Measurements from ENCODE around the gene THSD8. TPM values are rescaled to one million over a fixed set of nuclear protein-coding genes. Genes with fewer than 3 reads are reported as not detected.

THSD8 gene
- total RNA-seq, 2 donors from 2014 or later, result 0.85 to 3.0 TPM

DNA sequence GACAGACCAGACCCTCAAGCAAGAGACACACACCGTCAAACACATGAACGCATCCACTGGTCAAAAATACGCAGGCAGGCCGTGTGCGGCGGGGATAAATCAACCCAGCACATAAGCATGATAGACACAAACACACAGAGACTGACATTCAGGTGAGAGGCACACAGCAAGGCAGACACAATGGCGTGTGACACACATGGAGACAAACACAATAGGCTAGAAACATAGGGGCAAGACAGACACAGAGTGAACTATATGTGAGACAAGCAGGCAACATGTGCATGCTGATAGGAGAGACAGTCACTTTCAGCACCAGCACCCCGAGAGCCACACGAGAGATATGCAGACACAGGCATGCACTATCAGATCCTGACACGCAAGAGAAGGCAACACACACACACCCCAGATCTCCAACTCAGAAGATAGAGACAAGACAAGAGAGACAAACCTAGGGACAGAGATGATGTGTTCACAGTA lies 17.4 kb upstream of the THSD8 start:
- Mint-ChIP-seq H3K27me3 (no peaks in the 10 kb centered on the region), H3K27ac (no peak overlapping the region), H3K4me1 (peaks cover 22% of the 10 kb centered on the region), H3K4me3 (no peak overlapping the region), H3K36me3 (ENCODE audit: low read depth) (no peaks in the 10 kb centered on the region)
- DNase-seq (peak in 1 of 3 donors; percentile 19), ATAC-seq (peak; percentile 4)
- no peaks in the 10 kb centered on the region for H3K9me3 ChIP-seq (ENCODE audit: control insufficient read depth, low read length, poor library complexity, severe bottlenecking)

GRCh38 chr19:12784871-12785430 lies 16.9 kb upstream of the THSD8 start:
- ATAC-seq (no peak), DNase-seq (peak in 1 of 3 donors; percentile 27)
- H3K4me1 Mint-ChIP-seq, result peaks cover 21% of the 10 kb centered on the region
- no peaks in the 10 kb centered on the region for H3K36me3 Mint-ChIP-seq (ENCODE audit: low read depth)
- H3K4me3 Mint-ChIP-seq, result no peak overlapping the region
- no peak overlapping the region for H3K27ac Mint-ChIP-seq
- no peaks in the 10 kb centered on the region for H3K9me3 ChIP-seq (ENCODE audit: control insufficient read depth, low read length, poor library complexity, severe bottlenecking)
- no peaks in the 10 kb centered on the region for H3K27me3 Mint-ChIP-seq

DNA sequence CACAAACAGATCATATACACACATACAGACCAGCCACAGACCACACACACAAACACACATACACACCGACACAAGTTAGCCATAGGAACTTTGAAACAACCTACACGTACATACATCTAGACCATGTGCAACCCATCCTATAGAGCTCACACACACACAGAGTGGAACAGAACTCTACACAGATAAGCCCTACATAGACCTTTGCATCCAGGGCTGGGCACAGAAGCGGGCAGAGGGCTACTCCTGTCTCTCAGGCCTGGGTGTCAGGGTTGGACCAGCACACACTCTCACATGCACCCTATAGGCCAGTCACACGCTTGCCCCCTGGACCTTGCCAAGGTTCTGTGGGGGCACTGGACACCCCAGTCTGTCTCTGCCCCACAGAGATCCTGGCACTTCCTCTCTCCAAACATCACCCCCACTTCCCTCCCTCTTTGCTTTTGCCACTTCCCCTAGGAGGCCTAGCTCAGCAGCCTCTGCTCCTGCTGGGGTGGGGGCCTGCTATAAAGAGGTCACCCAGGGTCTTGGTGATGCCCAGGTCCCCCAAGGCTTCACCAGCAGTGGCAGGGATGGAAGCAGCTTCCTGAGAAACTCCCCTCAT lies 16.3 kb upstream of the THSD8 start:
- ATAC-seq, result no peak
- Mint-ChIP-seq H3K27ac (no peak overlapping the region), H3K4me1 (peaks cover 25% of the 10 kb centered on the region), H3K27me3 (no peaks in the 10 kb centered on the region), H3K36me3 (ENCODE audit: low read depth) (no peaks in the 10 kb centered on the region), H3K4me3 (no peak overlapping the region)
- no peaks in the 10 kb centered on the region for H3K9me3 ChIP-seq (ENCODE audit: control insufficient read depth, low read length, poor library complexity, severe bottlenecking)
- DNase-seq, result no peak

DNA sequence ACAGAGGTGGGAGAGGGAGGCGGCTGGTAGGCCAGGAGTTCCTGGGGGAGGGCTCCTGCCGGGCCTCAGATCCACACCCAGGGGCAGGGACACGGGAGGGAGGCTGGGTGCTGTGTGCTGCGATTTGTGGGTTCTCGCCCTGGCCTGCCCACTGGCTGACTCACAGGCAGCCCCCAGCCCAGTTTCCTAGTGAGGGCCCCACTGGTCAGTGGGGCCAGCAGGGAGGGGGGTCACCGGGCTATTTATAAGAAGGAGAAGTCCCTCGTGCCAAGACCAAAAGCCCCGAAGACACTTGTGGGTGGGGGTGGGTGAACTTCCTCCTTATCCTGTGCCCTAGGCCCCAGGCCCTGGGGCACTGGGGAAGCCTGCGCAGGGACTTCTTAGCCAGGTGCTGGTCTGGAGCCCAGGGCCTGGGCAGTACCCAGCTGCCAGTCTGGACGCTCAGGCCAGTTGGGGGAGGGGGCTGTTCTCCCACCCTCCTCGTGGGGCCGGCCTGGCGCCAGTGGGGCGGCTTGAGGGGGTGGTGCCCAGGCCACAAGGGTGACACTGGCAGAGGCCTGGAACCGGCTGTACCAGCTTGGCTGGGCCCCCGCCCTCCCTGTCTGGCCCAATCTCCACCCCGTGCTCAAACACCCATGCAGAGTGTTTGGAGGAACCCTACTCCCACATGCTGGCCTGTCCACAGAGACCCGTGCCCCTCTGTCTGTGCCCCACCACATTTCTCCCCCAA lies 15.6 kb upstream of the THSD8 start:
- Mint-ChIP-seq H3K27ac (no peak overlapping the region), H3K27me3 (no peaks in the 10 kb centered on the region), H3K36me3 (ENCODE audit: low read depth) (no peaks in the 10 kb centered on the region), H3K4me1 (peaks cover 33% of the 10 kb centered on the region), H3K4me3 (no peak overlapping the region)
- ATAC-seq, result no peak
- no peak for DNase-seq
- no peaks in the 10 kb centered on the region for H3K9me3 ChIP-seq (ENCODE audit: control insufficient read depth, low read length, poor library complexity, severe bottlenecking)

- peak overlapping the region; percentile 98 for H3K27ac Mint-ChIP-seq
Measured at GRCh38 chr19:12786952-12787351, 14.9 kb upstream of the THSD8 start.

GRCh38 chr19:12787458-12787857 lies 14.4 kb upstream of the THSD8 start:
- no peak overlapping the region for H3K4me3 Mint-ChIP-seq
- no peaks in the 10 kb centered on the region for H3K9me3 ChIP-seq (ENCODE audit: control insufficient read depth, low read length, poor library complexity, severe bottlenecking)
- peak overlapping the region; percentile 98 for H3K27ac Mint-ChIP-seq
- no peak for DNase-seq
- no peak for ATAC-seq
- no peaks in the 10 kb centered on the region for H3K27me3 Mint-ChIP-seq
- H3K4me1 Mint-ChIP-seq, result peaks cover 23% of the 10 kb centered on the region
- peaks cover 2% of the 10 kb centered on the region for H3K36me3 Mint-ChIP-seq (ENCODE audit: low read depth)

More at GRCh38 chr19:12786952-12787351, 14.9 kb upstream of the THSD8 start:
- Mint-ChIP-seq H3K27me3 (no peaks in the 10 kb centered on the region), H3K4me1 (peaks cover 27% of the 10 kb centered on the region), H3K4me3 (no peak overlapping the region), H3K36me3 (ENCODE audit: low read depth) (no peaks in the 10 kb centered on the region)
- DNase-seq (no peak), ATAC-seq (no peak)
- no peaks in the 10 kb centered on the region for H3K9me3 ChIP-seq (ENCODE audit: control insufficient read depth, low read length, poor library complexity, severe bottlenecking)

DNA sequence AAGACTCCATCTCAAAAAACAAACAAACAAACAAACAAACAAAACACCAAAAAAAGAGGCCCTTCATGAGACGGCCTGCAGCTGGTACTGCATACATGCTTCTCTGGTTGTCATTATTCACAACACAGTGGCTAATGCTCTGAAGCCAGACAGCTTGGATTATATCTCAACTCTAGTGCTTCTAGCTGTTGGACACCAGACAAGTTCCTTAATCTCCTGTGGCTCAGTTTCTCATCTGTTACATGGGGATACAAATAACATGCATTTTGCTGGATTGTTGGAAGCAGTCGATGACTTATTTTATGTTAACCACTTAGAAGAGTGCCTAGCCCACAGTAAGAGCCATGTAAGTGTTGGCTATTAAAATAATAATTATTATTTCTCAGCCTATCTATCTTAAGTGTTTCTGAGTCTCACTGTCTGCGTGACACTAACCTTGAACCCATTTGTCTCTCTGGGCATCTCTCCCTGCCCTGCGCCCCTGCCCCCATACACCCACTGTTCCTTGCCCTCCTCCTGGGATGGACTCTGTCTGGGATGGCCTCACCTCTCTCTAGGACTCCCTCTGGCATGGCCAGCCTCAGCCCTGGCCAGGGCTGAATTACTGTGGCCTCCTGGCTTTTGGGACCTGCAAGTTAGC lies 13.7 kb upstream of the THSD8 start:
- DNase-seq (no peak), ATAC-seq (no peak)
- Mint-ChIP-seq H3K36me3 (ENCODE audit: low read depth) (peaks cover 2% of the 10 kb centered on the region), H3K4me1 (peaks cover 23% of the 10 kb centered on the region), H3K27me3 (no peaks in the 10 kb centered on the region), H3K4me3 (no peak overlapping the region), H3K27ac (peak overlapping the region; percentile 98)
- H3K9me3 ChIP-seq (ENCODE audit: control insufficient read depth, low read length, poor library complexity, severe bottlenecking), result no peaks in the 10 kb centered on the region

DNA sequence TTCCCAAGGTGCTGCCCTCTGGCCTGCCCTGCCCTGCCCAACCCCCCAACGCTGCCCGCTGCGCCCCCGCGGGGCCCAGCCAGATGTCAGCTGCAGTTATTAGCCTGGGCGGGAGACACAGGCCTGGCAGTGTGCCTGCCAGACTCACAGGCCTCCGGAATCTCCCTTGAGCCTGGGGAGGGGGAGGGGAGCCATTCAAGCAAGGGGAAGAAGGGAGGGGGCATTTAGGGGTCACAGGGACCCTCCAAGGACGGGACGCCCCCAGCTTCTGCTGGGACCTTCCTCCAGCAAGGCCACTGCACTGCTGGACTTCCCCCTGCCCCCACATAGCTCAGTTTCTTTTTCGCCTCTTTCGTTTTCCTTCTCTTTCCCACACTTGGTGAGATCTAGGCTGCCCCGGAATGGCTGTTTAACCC lies 13.2 kb upstream of the THSD8 start:
- Mint-ChIP-seq H3K27me3 (no peaks in the 10 kb centered on the region), H3K4me1 (peaks cover 24% of the 10 kb centered on the region), H3K27ac (peak overlapping the region; percentile 98), H3K36me3 (ENCODE audit: low read depth) (peaks cover 5% of the 10 kb centered on the region), H3K4me3 (peak overlapping the region; percentile 87)
- H3K9me3 ChIP-seq (ENCODE audit: control insufficient read depth, low read length, poor library complexity, severe bottlenecking), result no peaks in the 10 kb centered on the region
- ATAC-seq (no peak), DNase-seq (peak; percentile 52 to 63 (median 53))

DNA sequence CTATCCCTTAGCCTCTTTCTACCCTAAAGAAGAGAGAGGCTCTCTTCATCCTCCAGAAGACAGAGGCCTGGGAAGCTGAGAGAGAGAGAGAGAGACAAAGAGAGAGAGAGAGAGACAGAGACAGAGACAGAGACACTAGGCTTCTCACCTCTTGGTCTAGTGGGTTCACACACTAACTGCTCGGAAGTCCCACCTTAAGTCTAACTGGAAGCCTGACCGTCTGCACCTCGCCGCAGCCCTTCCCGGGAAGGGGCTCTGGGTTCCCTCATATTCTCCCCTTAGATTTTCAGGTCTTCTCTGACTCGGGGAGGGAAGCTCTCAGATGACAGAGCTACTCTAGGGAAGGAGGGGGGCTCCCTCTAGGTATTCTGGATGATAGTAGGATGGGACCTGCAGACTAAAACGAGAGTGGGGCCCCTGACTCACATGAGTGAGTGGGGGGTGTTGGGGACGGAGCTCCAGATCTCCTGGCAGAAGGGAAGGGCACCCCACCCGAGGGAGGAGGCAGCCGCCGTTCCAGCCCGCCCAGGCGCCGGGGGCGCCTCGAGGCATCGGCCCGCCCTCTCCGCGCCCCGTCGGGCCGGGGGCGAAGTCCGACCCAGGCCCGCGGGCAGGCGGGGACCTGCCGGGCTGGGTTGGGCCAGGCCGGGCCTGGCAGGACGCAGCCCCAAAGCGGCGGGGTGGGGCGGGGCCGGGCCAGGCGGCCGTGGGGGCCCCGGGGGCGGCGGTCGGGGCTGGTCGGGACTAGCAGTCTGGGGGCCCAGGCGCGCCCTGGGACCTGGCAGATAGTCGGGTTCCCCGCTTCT lies 12.6 kb upstream of the THSD8 start:
- no peaks in the 10 kb centered on the region for H3K9me3 ChIP-seq (ENCODE audit: control insufficient read depth, low read length, poor library complexity, severe bottlenecking)
- Mint-ChIP-seq H3K4me3 (peak overlapping the region; percentile 98), H3K36me3 (ENCODE audit: low read depth) (peaks cover 5% of the 10 kb centered on the region), H3K27me3 (no peaks in the 10 kb centered on the region), H3K4me1 (peaks cover 27% of the 10 kb centered on the region), H3K27ac (peak overlapping the region; percentile 98)
- DNase-seq, result no peak
- ATAC-seq, result no peak

DNA sequence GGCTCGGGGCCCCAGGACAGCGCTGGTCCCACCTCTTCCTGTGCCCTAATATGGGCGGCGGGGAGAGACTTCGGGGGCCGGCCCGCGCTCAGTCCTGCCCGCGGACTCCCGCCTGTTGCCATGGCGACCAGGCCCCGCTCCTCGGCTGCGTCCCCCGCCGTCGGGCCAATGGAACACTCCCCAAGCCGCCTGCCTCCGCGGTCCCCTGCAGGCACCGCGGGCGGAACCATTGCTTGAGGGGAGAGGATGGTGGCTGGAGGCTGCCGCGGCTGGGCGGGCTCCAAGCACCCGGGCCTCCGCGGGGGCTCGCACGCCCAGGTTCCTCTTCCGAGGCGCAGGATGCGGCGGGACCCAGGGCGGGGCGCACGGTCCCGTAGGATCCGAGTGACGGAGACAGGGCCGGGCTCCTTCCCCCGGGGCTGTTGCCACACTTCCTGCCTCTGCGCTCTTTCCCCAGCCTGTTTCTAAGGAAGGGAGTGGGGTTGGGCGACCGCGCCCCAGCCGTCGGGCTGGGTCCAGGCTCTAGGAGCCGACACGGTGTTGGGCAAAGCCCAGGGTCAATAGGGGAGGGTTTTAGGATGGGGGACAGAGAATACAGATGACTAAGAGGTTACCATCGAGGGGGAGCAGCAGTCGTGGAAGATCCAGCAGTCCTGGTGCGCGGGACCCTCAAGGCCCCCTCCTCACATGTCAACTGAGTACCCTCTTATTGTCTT lies 11.8 kb upstream of the THSD8 start:
- Mint-ChIP-seq H3K4me3 (peak overlapping the region; percentile 98), H3K27me3 (no peaks in the 10 kb centered on the region), H3K27ac (peak overlapping the region; percentile 99), H3K36me3 (ENCODE audit: low read depth) (peaks cover 5% of the 10 kb centered on the region), H3K4me1 (peaks cover 31% of the 10 kb centered on the region)
- no peaks in the 10 kb centered on the region for H3K9me3 ChIP-seq (ENCODE audit: control insufficient read depth, low read length, poor library complexity, severe bottlenecking)
- DNase-seq, result peak; percentile 86 to 89 (median 86)
- ATAC-seq, result peak; percentile 41

DNA sequence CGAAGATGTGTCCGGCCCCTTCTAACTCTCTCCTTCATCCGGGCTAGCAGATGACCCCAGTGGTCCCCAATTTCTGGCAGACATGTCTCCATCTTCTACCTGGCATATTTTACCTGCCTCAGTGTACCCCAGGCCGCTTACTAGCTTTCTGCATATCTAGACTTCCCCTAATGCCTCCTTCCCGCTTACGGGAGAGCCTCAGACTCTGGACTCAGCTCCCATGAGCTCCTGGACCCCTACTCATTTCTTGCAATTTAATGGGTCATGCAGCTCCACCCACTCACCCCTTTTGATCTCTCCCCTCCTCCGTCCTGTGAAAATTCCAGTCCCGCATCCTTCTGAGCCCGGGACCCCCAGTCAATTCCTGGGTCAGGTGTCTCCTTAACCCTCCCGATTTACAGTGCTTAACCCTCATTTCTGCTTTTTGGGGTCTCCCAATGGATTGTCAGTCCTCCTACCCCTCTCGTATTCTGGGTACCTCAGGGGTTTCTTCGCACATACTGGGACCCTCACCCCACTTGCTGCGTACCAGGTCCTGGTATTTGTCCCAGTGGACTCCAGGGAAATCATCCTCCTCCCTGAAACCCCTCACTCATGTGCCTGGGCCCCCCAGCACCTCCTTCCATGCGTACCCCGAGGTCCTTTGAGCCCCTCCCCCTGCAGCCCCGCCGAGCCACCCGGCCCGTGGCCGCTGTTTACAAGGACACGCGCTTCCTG lies 11.1 kb upstream of the THSD8 start:
- peaks cover 33% of the 10 kb centered on the region for H3K4me1 Mint-ChIP-seq
- peaks cover 5% of the 10 kb centered on the region for H3K36me3 Mint-ChIP-seq (ENCODE audit: low read depth)
- peak overlapping the region; percentile 99 for H3K27ac Mint-ChIP-seq
- peak overlapping the region; percentile 98 for H3K4me3 Mint-ChIP-seq
- no peaks in the 10 kb centered on the region for H3K27me3 Mint-ChIP-seq
- ATAC-seq (no peak), DNase-seq (no peak)
- no peaks in the 10 kb centered on the region for H3K9me3 ChIP-seq (ENCODE audit: control insufficient read depth, low read length, poor library complexity, severe bottlenecking)

All from T-helper 17 cell (primary cell).